Activated naive CD8-positive, alpha-beta T cell treated with anti-CD3 and anti-CD28 coated beads for 36 hours (primary cell): Measurements from ENCODE around the gene PHLDA3. TPM values are rescaled to one million over a fixed set of nuclear protein-coding genes. Genes with fewer than 3 reads are reported as not detected.
"Not testable (repeated sequence)": the region's sequence is repeated elsewhere in the genome, so short reads cannot be mapped to it uniquely, and the experiment has no call there.

Source experiments
- DNase-seq: peaks from one replicate; pipeline ENCODE4 v3.0.0; 2021
- H3K27ac Mint-ChIP-seq: one replicate; pipeline ENCODE4 v1.8.0; 2022; ENCODE audit warnings: mild to moderate bottlenecking, moderate library complexity, mixed read lengths
- H3K27me3 Mint-ChIP-seq: one replicate; pipeline ENCODE4 v1.8.0; 2022; ENCODE audit warnings: mild to moderate bottlenecking, mixed read lengths
- H3K36me3 Mint-ChIP-seq: one replicate; pipeline ENCODE4 v1.8.0; 2021; ENCODE audit warnings: mild to moderate bottlenecking, mixed read lengths
- H3K4me1 Mint-ChIP-seq: one replicate; pipeline ENCODE4 v1.8.0; 2021; ENCODE audit warnings: mixed read lengths
- H3K4me3 Mint-ChIP-seq: one replicate; pipeline ENCODE4 v1.8.0; 2022; ENCODE audit warnings: mild to moderate bottlenecking, moderate library complexity, mixed read lengths
- H3K9me3 Mint-ChIP-seq: one replicate; pipeline ENCODE4 v1.8.0; 2022; ENCODE audit warnings: mixed read lengths
- total RNA-seq, 2 experiments: library from RNA; stranded (reverse); gene quantifications; one replicate each; pipeline ENCODE4 v1.2.3, GENCODE V29; 2021

The PHLDA3 gene
- total RNA-seq, 2 experiments from 2014 or later, result 4.2 to 4.7 TPM

DNA sequence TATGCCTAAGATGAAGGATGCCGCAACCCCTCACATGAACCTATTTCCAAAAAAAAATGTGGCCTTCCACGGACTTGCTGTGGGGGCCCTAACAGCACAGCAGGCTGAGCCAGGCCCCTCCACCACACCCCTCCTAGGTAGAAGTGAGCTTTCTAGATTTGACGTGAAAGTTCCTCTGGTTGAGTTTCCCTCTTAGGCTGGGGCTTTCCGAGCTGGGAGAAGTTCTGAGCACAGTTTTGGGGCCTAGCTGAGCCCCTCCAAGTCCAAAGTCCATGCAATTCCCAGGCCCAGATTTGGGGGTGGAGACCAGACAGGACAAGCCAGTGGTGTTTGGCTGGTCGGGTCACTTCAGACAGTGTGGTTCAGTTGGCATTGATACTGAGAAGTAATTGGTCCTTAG, 13.8 kb upstream of the PHLDA3 start:
- Mint-ChIP-seq H3K27ac (no peak overlapping the region), H3K4me1 (peaks cover 13% of the 10 kb centered on the region), H3K36me3 (no peaks in the 10 kb centered on the region), H3K27me3 (peaks cover 37% of the 10 kb centered on the region), H3K9me3 (no peaks in the 10 kb centered on the region), H3K4me3 (no peak overlapping the region)
- DNase-seq, result no peak

DNA sequence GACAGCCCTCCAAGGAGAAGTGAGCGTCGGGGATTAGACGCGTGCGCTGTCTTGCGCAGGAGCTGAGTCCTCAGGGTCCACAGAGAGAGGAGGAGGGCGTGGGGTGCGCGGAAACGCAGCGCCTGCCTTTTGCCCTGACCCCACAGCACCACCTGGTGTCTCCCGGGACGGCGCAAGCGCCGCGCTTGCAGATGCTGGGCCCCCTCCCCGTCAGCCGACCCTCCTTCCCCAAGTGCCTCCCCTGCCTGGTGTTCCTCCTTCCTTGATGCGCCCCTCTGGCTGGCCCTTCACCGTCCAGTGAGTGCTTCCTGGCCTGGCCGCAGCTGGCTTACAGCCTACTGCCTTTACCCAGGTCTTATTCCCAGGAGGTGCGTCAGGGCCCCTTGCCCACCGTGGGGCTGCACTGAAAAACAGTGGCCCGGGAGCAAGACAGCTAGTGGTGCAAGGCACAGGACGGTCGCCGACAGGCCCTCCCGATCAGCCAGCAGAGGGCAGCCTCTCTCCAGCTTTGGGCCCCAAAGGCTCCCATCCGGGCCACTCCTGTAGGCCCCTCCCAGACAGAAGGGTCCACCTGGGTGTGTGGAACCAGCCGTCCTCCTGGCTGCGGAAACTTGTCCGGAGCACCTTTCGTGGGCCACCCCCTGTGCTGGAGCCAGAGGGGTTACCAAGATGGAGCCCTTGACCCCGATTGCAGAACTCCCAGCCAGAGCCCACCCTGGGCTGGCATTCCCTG, 12.9 kb upstream of the PHLDA3 start:
- peak; percentile 75 for DNase-seq

DNA sequence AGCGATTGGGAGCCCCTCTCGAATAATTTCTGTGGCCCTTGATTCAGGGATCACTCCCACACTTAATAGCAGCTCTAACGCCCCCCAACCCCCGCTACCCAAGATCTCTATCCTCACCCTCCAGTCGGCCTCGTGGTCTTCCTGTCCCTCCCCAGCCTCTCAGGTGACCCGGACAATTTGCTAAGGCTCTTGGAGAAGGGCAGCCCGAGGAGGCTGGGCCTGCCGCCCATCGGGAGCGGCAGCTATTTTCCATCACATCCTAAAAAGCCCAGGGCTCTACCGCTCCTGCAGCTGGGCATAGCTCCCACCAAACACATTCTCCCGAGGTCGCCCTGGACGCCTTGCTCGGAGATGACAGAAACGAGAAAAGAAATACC, 12.0 kb upstream of the PHLDA3 start:
- Mint-ChIP-seq H3K9me3 (no peaks in the 10 kb centered on the region), H3K27me3 (peaks cover 45% of the 10 kb centered on the region), H3K27ac (no peak overlapping the region), H3K36me3 (no peaks in the 10 kb centered on the region), H3K4me1 (peaks cover 13% of the 10 kb centered on the region), H3K4me3 (peak overlapping the region; percentile 48)
- DNase-seq, result no peak

More for the DNA sequence above, 12.9 kb upstream of the PHLDA3 start:
- Mint-ChIP-seq H3K4me1 (peaks cover 13% of the 10 kb centered on the region), H3K9me3 (no peaks in the 10 kb centered on the region), H3K4me3 (peak overlapping the region; percentile 34), H3K36me3 (no peaks in the 10 kb centered on the region), H3K27ac (no peak overlapping the region), H3K27me3 (peaks cover 45% of the 10 kb centered on the region)

DNA sequence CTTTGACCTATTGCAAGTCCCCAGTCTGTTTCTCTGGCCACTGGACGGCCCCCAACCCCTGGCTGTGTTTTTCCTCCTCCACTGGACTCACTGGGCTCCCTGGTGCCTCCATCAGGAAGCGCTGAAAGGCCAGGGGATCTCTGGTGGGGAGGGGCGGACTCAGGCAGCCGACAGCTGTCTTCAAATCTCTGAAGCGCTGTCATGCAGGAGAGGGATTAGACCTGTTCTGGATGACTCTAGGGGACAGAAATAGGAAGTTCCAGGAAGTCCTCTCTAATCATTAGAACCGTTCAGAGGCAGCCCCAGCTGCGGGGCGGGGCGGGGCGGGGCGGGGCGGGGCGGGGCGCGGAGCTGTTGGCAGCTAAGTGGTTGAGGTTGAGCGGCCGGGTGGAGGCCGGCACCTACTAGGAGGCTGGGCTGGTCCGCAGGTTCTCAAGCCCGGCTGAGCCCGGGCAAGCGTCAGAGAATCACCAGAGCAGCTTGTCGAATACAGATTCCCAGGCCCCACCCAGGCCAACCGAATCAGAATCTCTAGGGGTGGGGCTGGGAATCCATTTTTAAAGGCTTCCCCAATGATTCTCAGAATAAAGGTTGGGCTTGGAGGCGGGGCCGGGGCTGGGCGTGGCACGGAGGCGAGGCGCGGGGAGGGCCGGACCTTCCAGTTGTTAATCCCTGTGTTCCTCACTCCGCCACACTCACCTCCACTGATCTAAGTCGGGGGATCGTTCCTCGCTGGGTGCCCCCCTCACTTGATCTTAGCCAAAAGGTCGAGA, 11.4 kb upstream of the PHLDA3 start:
- Mint-ChIP-seq H3K4me1 (peaks cover 13% of the 10 kb centered on the region), H3K27me3 (peaks cover 45% of the 10 kb centered on the region), H3K27ac (no peak overlapping the region), H3K4me3 (peak overlapping the region; percentile 57), H3K36me3 (no peaks in the 10 kb centered on the region), H3K9me3 (no peaks in the 10 kb centered on the region)
- DNase-seq, result peak; percentile 64

- Mint-ChIP-seq H3K4me3 (no peak overlapping the region), H3K4me1 (peaks cover 13% of the 10 kb centered on the region), H3K36me3 (no peaks in the 10 kb centered on the region), H3K27ac (no peak overlapping the region), H3K9me3 (no peaks in the 10 kb centered on the region), H3K27me3 (peaks cover 46% of the 10 kb centered on the region)
- no peak for DNase-seq
Observed at GRCh38 chr1:201479201-201479730, 10.3 kb upstream of the PHLDA3 start.

GRCh38 chr1:201478666-201479065, 9.7 kb upstream of the PHLDA3 start:
- H3K4me1 Mint-ChIP-seq, result peaks cover 13% of the 10 kb centered on the region
- H3K27ac Mint-ChIP-seq, DNase-seq, H3K36me3 Mint-ChIP-seq, H3K4me3 Mint-ChIP-seq, H3K9me3 Mint-ChIP-seq: not testable (repeated sequence)
- peaks cover 52% of the 10 kb centered on the region for H3K27me3 Mint-ChIP-seq

- no peaks in the 10 kb centered on the region for H3K36me3 Mint-ChIP-seq
- DNase-seq, result no peak
- H3K27me3 Mint-ChIP-seq, result peaks cover 64% of the 10 kb centered on the region
- H3K4me3 Mint-ChIP-seq, result no peak overlapping the region
- no peaks in the 10 kb centered on the region for H3K9me3 Mint-ChIP-seq
- H3K27ac Mint-ChIP-seq, result no peak overlapping the region
- peaks cover 8% of the 10 kb centered on the region for H3K4me1 Mint-ChIP-seq
Observed at GRCh38 chr1:201476670-201477344, 7.8 kb upstream of the PHLDA3 start.

DNA sequence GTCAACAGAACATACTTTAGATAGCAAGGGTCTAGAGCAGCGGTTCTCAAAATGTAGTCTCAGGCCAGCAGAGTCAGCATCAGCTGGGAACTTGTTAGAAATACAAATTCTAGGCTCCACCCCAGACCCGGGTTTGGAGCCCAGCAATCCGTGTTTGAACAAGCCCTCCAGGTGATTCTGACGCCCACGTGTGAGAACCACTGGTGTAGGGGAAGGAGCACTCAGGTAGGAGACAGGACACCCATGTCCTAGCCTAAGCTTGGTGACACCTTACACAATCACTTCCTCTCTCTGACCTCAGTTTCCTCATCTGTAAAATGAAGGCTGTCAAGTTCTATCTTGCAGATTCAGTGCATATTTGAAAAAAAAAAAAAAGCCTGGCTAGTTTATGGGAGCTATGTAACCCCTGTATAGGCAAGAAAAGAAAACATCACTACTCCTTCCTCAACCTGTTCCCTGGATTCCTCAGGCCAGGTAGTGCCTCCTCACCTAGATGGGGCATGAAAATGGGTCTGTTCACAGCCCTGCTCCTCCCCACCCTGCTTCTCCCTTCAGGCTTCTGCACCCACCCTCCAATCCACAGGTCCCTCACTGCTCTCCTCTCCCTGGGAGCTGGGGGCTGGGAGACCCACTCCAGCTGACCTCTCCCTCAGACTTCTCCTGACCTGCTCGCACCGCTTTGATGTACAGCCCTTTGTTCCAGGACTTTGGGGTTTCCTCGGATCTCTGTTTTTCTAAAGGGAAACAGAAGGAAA, 7.1 kb upstream of the PHLDA3 start:
- no peak overlapping the region for H3K4me3 Mint-ChIP-seq
- H3K27me3 Mint-ChIP-seq, result peaks cover 64% of the 10 kb centered on the region
- H3K9me3 Mint-ChIP-seq, result no peaks in the 10 kb centered on the region
- no peak overlapping the region for H3K27ac Mint-ChIP-seq
- H3K36me3 Mint-ChIP-seq, result no peaks in the 10 kb centered on the region
- H3K4me1 Mint-ChIP-seq, result peaks cover 4% of the 10 kb centered on the region
- no peak for DNase-seq

- Mint-ChIP-seq H3K9me3 (no peaks in the 10 kb centered on the region), H3K27me3 (peaks cover 64% of the 10 kb centered on the region), H3K27ac (no peak overlapping the region), H3K36me3 (no peaks in the 10 kb centered on the region), H3K4me3 (no peak overlapping the region), H3K4me1 (no peaks in the 10 kb centered on the region)
- no peak for DNase-seq
Observed at GRCh38 chr1:201475130-201475529, 6.1 kb upstream of the PHLDA3 start.

DNA sequence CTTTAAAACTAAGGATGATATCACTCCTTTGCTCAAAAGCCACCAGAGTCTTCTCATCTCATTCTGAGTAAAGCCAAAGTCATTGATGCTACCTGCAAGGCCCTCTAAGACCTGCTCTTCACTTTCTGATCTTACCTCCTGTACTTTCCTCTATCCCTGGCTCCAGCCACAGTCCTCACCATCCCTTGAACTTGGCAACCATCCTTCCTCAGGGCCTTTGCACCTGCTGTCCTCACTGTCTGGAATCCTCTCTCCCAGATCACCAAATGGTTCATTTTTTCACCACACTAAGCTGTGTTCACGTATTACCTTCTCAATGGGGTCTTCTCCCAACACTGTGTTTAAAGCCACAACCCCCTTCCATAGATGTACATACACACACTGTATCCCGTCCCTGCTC, 4.3 kb upstream of the PHLDA3 start:
- Mint-ChIP-seq H3K27me3 (peaks cover 62% of the 10 kb centered on the region), H3K4me1 (peaks cover 4% of the 10 kb centered on the region), H3K27ac (no peak overlapping the region), H3K36me3 (no peaks in the 10 kb centered on the region), H3K4me3 (no peak overlapping the region), H3K9me3 (no peaks in the 10 kb centered on the region)
- DNase-seq, result no peak

DNA sequence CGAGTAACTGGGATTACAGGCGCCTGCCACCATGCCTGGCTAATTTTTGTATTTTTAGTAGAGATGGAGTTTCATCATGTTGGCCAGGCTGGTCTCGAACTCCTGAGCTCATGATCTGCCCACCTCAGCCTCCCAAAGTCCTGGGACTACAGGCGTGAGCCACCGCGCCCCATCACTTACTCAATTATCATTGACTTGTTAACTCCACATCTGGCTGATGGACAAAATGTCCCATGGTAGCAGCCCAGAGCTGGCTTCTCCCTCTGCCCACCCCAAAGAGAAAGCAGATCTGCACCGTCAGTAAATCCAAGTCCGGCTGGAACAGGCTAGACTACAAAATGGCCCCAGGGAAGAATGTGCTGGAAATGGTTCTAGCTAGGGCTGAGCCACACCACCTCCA, 3.3 kb upstream of the PHLDA3 start:
- H3K4me3 Mint-ChIP-seq, H3K36me3 Mint-ChIP-seq, H3K27ac Mint-ChIP-seq, H3K4me1 Mint-ChIP-seq, DNase-seq, H3K9me3 Mint-ChIP-seq: not testable (repeated sequence)
- H3K27me3 Mint-ChIP-seq, result peaks cover 64% of the 10 kb centered on the region

DNA sequence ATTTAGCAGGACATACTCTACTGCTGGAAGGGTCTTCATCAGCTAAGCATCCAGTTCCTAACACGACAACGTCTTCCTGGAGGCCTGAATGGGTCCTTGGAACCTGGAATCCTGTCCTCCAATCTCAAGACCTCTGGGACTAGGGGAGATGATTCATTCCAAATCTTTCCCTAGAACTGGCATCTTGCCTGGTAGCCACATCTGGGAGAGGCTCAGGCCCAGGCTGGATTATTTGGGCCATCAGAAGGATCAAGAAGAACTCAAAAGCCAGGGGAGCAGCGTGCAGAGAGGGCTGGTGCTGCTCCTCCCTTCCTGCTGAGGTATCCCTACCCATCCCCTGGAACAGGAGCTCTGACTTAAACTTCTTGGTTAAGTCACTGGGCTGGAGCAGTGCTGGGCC, 2.8 kb upstream of the PHLDA3 start:
- H3K27ac Mint-ChIP-seq, result no peak overlapping the region

DNA sequence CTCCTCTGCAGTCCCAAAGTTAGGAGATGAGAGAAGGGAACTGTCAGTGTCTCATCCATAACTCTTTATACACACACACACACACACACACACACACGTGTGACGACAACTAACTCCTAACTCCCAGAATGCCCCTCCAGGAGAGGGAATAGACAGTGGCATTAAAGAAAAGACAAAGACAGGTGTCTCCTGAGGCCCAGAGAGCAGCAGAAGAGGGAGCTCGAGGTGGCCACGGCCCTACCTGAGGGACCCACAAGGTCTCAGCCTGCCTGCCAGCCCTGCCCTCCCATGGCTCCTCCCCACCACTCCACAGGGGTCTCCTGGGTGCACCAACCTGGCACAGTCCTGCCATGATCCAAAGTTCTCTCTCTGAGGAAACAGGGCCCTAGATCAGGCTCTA, 1.6 kb upstream of the PHLDA3 start:
- Mint-ChIP-seq H3K27me3 (peaks cover 65% of the 10 kb centered on the region), H3K9me3 (no peaks in the 10 kb centered on the region), H3K36me3 (no peaks in the 10 kb centered on the region), H3K27ac (no peak overlapping the region), H3K4me1 (peaks cover 4% of the 10 kb centered on the region), H3K4me3 (no peak overlapping the region)
- no peak for DNase-seq

More for the DNA sequence above, 2.8 kb upstream of the PHLDA3 start:
- no peaks in the 10 kb centered on the region for H3K9me3 Mint-ChIP-seq
- H3K4me1 Mint-ChIP-seq, result peaks cover 4% of the 10 kb centered on the region
- no peak for DNase-seq
- H3K4me3 Mint-ChIP-seq, result no peak overlapping the region
- no peaks in the 10 kb centered on the region for H3K36me3 Mint-ChIP-seq
- peaks cover 61% of the 10 kb centered on the region for H3K27me3 Mint-ChIP-seq

DNA sequence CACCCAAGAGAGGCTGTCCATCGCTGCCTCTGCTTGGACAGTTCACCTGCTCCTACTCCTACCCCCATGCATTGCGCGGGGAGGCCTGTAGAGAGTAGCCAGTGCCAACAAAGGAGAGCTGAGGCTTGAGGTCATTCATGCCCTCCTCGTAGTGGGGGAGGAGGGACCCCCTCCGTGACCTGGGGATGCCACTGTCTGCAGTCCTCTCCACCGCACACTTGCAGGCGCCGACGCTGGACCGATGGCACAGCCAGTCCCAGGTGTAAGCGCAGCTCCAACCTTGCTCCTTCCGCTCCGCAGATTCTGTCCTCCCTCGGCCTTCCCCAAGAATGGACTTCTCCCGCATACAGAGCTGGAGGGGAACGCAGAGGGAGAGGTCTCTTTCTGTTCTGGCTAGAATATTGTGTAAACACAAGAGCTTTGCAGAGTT, 672 bp upstream of the PHLDA3 start:
- Mint-ChIP-seq H3K9me3 (no peaks in the 10 kb centered on the region), H3K27ac (no peak overlapping the region), H3K27me3 (peaks cover 65% of the 10 kb centered on the region), H3K4me3 (peak overlapping the region; percentile 51), H3K4me1 (peaks cover 4% of the 10 kb centered on the region), H3K36me3 (no peaks in the 10 kb centered on the region)
- no peak for DNase-seq

DNA sequence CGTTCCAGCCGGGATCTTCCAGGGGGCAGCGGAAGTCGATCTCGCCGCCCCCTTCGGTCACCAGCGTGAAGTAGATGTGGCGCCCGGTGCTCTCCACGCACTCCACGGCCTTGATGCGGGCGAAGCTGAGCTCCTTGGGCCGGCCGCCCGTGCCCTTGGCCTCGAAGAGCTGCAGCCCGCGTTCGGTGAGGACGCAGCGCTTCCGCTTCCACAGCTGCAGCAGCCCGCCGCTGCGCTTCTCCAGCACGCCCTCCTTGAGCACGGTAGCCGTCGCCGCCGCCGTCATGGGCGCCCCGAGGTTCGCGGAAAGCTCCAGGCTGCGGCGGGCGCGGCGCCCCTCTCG, 516 bp downstream of the PHLDA3 start:
- H3K4me3 Mint-ChIP-seq, result peak overlapping the region; percentile 71
- H3K27ac Mint-ChIP-seq, result no peak overlapping the region
- H3K27me3 Mint-ChIP-seq, result peaks cover 58% of the 10 kb centered on the region
- H3K4me1 Mint-ChIP-seq, result peaks cover 4% of the 10 kb centered on the region
- DNase-seq, result no peak
- no peaks in the 10 kb centered on the region for H3K9me3 Mint-ChIP-seq
- no peaks in the 10 kb centered on the region for H3K36me3 Mint-ChIP-seq
